GM10266 (cell line): ENCODE measurements around the gene SLC35G2.
"Not testable (repeated sequence)": the region's sequence is repeated elsewhere in the genome, so short reads cannot be mapped to it uniquely, and the experiment has no call there.

Experiments used
- DNase-seq: peaks from one replicate; pipeline ENCODE4 v3.0.0; 2012; ENCODE audit errors: extremely low spot score
- CTCF ChIP-seq: IDR thresholded peaks from 2 replicates; pipeline ENCODE4 v1.5.1; 2012; ENCODE audit warnings: mild to moderate bottlenecking, low read depth; ENCODE audit not compliant: control insufficient read depth, insufficient read depth; ENCODE audit errors: missing control alignments

SLC35G2 gene

GRCh38 chr3:136862617-136863322 is 43.8 kb downstream of the SLC35G2 start:
- no peak for TF ChIP-seq CTCF
- DNase-seq, result peak; percentile 53

- TF ChIP-seq CTCF, result no peak
- DNase-seq, result no peak
These were observed 50.4 kb downstream of the SLC35G2 start for GRCh38 chr3:136869282-136869681.

- DNase-seq, result not testable (repeated sequence)
These were observed 53.3 kb downstream of the SLC35G2 start for GRCh38 chr3:136872258-136872657.

GRCh38 chr3:136879510-136879909 is 60.6 kb downstream of the SLC35G2 start:
- not testable (repeated sequence) for DNase-seq

- no peak for DNase-seq
- TF ChIP-seq CTCF, result no peak
These were observed 63.6 kb downstream of the SLC35G2 start for GRCh38 chr3:136882571-136882970.

- DNase-seq, result no peak
- no peak for TF ChIP-seq CTCF
These were observed 65.2 kb downstream of the SLC35G2 start for GRCh38 chr3:136883967-136884720.

GRCh38 chr3:136885357-136886213 is 66.7 kb downstream of the SLC35G2 start:
- DNase-seq, result no peak
- no peak for TF ChIP-seq CTCF

GRCh38 chr3:136889947-136890346 is 71.0 kb downstream of the SLC35G2 start:
- no peak for TF ChIP-seq CTCF
- no peak for DNase-seq
